Measurements from ENCODE around the gene DIP2C.
A peak's percentile ranks its signal among the peaks of the same experiment; 100 is the strongest.

DIP2C gene, protein sequence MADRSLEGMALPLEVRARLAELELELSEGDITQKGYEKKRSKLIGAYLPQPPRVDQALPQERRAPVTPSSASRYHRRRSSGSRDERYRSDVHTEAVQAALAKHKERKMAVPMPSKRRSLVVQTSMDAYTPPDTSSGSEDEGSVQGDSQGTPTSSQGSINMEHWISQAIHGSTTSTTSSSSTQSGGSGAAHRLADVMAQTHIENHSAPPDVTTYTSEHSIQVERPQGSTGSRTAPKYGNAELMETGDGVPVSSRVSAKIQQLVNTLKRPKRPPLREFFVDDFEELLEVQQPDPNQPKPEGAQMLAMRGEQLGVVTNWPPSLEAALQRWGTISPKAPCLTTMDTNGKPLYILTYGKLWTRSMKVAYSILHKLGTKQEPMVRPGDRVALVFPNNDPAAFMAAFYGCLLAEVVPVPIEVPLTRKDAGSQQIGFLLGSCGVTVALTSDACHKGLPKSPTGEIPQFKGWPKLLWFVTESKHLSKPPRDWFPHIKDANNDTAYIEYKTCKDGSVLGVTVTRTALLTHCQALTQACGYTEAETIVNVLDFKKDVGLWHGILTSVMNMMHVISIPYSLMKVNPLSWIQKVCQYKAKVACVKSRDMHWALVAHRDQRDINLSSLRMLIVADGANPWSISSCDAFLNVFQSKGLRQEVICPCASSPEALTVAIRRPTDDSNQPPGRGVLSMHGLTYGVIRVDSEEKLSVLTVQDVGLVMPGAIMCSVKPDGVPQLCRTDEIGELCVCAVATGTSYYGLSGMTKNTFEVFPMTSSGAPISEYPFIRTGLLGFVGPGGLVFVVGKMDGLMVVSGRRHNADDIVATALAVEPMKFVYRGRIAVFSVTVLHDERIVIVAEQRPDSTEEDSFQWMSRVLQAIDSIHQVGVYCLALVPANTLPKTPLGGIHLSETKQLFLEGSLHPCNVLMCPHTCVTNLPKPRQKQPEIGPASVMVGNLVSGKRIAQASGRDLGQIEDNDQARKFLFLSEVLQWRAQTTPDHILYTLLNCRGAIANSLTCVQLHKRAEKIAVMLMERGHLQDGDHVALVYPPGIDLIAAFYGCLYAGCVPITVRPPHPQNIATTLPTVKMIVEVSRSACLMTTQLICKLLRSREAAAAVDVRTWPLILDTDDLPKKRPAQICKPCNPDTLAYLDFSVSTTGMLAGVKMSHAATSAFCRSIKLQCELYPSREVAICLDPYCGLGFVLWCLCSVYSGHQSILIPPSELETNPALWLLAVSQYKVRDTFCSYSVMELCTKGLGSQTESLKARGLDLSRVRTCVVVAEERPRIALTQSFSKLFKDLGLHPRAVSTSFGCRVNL (N-terminal part only)

GRCh38 chr10:689452-690371, at the start of gene DIP2C:
Gene DIP2C, minus strand, starts transcription at chr10:689668. Its CDS starts 90 bp downstream, at chr10:689578.
- Mint-ChIP-seq H3K4me1 (peaks cover 3 to 9% of the 10 kb centered on the region in 2 donors), H3K27me3 (peaks cover 51 to 57% of the 10 kb centered on the region in 2 donors), H3K36me3 (peaks cover 0 to 3% of the 10 kb centered on the region in 2 donors), H3K9me3 (peaks cover 0 to 8% of the 10 kb centered on the region in 2 donors), H3K27ac (no peak within 1 kb of the TSS), H3K4me3 (peak within 1 kb of the TSS; percentile 55 to 59)
- no peak for ATAC-seq (replicated peaks)
- DNase-seq: no peak

DNA sequence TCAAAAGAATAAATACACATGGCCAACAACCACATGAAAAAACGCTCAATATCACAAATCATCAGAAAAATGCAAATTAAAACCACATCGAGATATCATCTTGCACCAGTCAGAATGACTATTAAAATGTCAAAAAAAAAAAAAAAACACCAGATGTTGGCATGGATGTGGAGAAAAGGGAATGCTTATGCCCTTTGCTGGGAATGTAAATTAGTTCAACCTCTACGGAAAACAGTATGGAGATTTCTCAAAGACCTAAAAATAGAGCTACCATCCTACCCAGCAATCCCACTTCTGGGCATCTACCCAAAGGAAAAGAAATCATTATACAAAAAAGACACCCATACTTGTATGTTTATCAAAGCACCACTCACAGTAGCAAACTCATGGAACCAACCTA, 45.0 kb upstream of the DIP2C start:
- Mint-ChIP-seq H3K27me3 (peaks cover 4 to 6% of the 10 kb centered on the region in 2 donors), H3K4me1 (no peaks in the 10 kb centered on the region), H3K4me3 (no peak overlapping the region), H3K9me3 (peaks cover 3 to 4% of the 10 kb centered on the region in 2 donors), H3K27ac (no peak overlapping the region), H3K36me3 (peaks cover 0 to 3% of the 10 kb centered on the region in 2 donors)
- ATAC-seq (replicated peaks): no peak
- no peak for DNase-seq

GRCh38 chr10:733086-733485, 43.6 kb upstream of the DIP2C start:
- Mint-ChIP-seq H3K4me3 (no peak overlapping the region), H3K9me3 (peaks cover 3 to 4% of the 10 kb centered on the region in 2 donors)
- no peak for ATAC-seq (replicated peaks)

GRCh38 chr10:729213-729612, 39.7 kb upstream of the DIP2C start:
- DNase-seq (no peak), ATAC-seq (replicated peaks) (no peak)
- H3K27ac Mint-ChIP-seq: no peak overlapping the region
- H3K27me3 Mint-ChIP-seq: peaks cover 4 to 6% of the 10 kb centered on the region in 2 donors
- no peaks in the 10 kb centered on the region for H3K4me1 Mint-ChIP-seq
- no peak overlapping the region for H3K4me3 Mint-ChIP-seq
- no peaks in the 10 kb centered on the region for H3K36me3 Mint-ChIP-seq
- H3K9me3 Mint-ChIP-seq: no peaks in the 10 kb centered on the region

More at GRCh38 chr10:733086-733485, 43.6 kb upstream of the DIP2C start:
- H3K36me3 Mint-ChIP-seq: peaks cover 0 to 3% of the 10 kb centered on the region in 2 donors
- DNase-seq: no peak
- peaks cover 4 to 6% of the 10 kb centered on the region in 2 donors for H3K27me3 Mint-ChIP-seq
- no peak overlapping the region for H3K27ac Mint-ChIP-seq
- no peaks in the 10 kb centered on the region for H3K4me1 Mint-ChIP-seq

- Mint-ChIP-seq H3K4me3 (no peak overlapping the region), H3K36me3 (no peaks in the 10 kb centered on the region), H3K27me3 (peaks cover 4 to 6% of the 10 kb centered on the region in 2 donors), H3K27ac (no peak overlapping the region), H3K4me1 (no peaks in the 10 kb centered on the region), H3K9me3 (no peaks in the 10 kb centered on the region)
- DNase-seq (no peak), ATAC-seq (replicated peaks) (no peak)
Observed at GRCh38 chr10:728603-729002, 39.1 kb upstream of the DIP2C start.

DNA sequence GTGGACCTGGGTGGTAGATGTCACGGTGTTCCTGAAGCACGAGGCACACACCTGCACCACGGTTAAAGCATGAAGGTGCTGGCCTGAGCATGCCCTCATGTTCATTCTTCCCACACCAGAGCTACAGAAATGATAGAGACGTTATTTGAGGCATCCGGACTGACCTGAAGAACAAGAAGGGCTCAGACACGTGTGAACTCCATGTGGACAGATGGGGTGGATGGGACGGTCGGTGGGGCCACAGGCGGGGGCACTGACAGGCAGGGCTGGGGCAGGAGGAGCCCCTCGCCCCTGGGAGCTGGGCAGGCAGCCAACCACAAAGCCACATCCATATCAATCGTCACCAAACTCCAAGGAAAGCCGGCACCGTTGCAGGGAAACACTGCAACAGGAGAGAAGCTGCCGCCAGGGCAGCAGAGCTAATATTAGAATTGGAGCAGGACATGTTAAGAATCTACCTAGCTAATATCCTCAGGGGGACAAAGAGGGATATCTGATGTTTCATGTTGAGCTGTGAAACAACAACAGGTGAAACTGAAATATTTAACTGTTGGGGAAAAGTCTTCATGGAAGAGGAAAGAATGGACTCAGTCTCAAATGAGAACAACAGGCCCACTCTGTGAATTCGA, 37.8 kb upstream of the DIP2C start:
- H3K9me3 Mint-ChIP-seq: peaks cover 0 to 3% of the 10 kb centered on the region in 2 donors
- H3K4me3 Mint-ChIP-seq: no peak overlapping the region
- no peaks in the 10 kb centered on the region for H3K4me1 Mint-ChIP-seq
- ATAC-seq (replicated peaks): no peak
- no peak overlapping the region for H3K27ac Mint-ChIP-seq
- H3K36me3 Mint-ChIP-seq: no peaks in the 10 kb centered on the region
- H3K27me3 Mint-ChIP-seq: no peaks in the 10 kb centered on the region
- no peak for DNase-seq

DNA sequence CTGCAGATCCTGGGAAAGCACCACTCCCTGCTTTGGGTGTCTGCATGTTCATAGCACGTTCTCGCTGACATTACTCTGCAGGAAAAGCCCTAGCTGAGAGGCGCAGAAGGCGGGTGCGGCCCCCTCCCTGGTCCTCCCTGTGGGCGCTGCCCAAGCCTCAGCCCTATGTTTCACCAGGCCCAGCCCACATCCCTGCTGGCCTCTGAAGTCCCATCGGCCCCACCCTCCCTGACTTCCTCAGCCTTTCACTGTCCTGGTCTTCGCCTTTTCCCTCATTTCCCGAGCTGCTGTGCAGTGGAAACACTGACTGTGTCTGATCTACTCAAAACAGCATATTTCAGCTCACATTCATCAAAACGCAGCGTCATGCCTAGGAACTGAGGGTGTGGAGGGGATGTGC, 36.3 kb upstream of the DIP2C start:
- no peaks in the 10 kb centered on the region for H3K4me1 Mint-ChIP-seq
- ATAC-seq (replicated peaks): no peak
- no peak overlapping the region for H3K4me3 Mint-ChIP-seq
- H3K9me3 Mint-ChIP-seq: peaks cover 0 to 3% of the 10 kb centered on the region in 2 donors
- no peak for DNase-seq
- H3K27ac Mint-ChIP-seq: no peak overlapping the region
- H3K27me3 Mint-ChIP-seq: peaks cover 0 to under 1% of the 10 kb centered on the region in 2 donors
- no peaks in the 10 kb centered on the region for H3K36me3 Mint-ChIP-seq

DNA sequence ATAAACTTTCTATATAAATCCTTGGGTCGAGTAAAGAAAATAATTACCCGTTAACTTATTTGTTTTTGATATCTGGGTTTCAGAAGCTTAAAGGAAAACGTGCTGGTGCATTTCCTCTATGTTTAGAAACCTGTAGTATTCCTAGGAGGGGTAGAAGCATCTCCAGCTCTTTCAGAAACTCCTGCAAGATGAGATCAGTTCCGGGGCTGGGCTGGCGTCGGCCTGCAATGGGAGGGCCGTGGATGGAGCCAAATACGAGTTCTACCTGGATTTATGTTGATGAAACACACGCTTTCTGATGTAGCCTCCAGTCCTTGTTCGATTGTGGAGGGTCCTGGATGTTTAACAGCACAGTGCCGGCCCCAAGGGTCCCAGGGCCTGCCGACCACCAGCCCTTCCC, 35.8 kb upstream of the DIP2C start:
- ATAC-seq (replicated peaks): no peak
- H3K4me1 Mint-ChIP-seq: no peaks in the 10 kb centered on the region
- no peak overlapping the region for H3K27ac Mint-ChIP-seq
- peaks cover 0 to 3% of the 10 kb centered on the region in 2 donors for H3K9me3 Mint-ChIP-seq
- no peaks in the 10 kb centered on the region for H3K36me3 Mint-ChIP-seq
- H3K27me3 Mint-ChIP-seq: peaks cover 3 to 5% of the 10 kb centered on the region in 2 donors
- no peak for DNase-seq
- no peak overlapping the region for H3K4me3 Mint-ChIP-seq

GRCh38 chr10:723973-724372, 34.5 kb upstream of the DIP2C start:
- Mint-ChIP-seq H3K27ac (no peak overlapping the region), H3K27me3 (peaks cover 4 to 6% of the 10 kb centered on the region in 2 donors), H3K4me1 (no peaks in the 10 kb centered on the region), H3K36me3 (no peaks in the 10 kb centered on the region), H3K4me3 (no peak overlapping the region), H3K9me3 (peaks cover 0 to 3% of the 10 kb centered on the region in 2 donors)
- no peak for DNase-seq
- ATAC-seq (replicated peaks): no peak

DNA sequence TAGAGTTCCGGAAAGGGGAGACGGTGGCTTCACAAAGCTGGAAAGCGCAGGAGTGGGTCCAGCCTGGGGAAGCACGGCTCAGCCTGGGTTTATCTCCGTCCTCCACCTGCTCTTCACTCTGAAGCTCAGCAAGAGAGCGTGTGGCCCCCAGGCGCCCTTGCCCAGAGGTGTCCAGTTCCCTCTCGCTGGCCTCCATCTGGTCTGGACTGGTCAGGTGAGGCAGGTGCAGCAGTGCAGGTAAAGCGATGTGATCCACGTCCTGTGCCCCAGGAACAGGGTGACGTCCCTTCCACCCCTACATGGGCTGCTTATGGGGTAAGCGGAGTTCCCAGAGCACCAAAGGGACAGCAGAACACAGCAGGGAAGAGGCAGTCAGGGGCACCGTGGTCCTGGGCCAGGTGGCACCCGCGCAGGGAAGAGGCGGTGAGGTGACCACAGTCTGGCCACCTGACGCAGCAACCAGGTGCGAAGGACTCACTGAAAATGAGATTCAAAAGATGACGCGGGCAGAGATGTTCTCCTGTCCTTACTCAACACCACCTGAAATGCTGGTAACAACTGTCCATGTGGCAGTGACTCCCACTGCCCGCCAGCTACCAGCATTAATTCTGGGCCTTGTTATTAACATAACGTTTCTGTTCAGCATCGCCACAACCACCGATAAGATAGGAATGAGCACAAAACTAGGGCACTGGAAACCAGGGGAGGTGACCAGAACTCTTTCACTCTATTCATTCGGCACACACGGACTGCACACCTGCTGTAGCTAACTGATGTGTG, 33.0 kb upstream of the DIP2C start:
- DNase-seq (no peak), ATAC-seq (replicated peaks) (no peak)
- Mint-ChIP-seq H3K27ac (no peak overlapping the region), H3K9me3 (peaks cover 0 to 3% of the 10 kb centered on the region in 2 donors), H3K36me3 (no peaks in the 10 kb centered on the region), H3K27me3 (peaks cover 4 to 12% of the 10 kb centered on the region in 2 donors), H3K4me1 (no peaks in the 10 kb centered on the region), H3K4me3 (no peak overlapping the region)

DNA sequence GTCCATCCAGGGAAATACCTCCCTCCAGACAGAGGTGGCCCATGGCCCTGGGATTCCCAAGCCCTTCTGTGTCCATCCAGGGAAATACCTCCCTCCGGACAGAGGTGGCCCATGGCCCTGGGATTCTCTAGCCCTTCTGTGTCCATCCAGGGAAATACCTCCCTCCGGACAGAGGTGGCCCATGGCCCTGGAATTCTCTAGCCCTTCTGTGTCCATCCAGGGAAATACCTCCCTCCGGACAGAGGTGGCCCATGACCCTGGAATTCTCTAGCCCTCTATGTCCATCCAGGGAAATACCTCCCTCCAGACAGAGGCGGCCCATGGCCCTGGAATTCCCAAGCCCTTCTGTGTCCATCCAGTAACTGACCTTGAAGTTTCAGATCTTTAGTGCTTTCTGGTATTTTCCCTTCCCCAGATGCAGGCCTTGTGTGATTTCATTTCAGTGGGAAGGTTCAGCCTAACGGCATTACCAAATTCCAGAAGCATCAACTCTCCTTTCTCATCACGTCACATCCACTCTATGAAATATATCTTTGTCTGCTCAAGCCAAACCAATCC, 28.8 kb upstream of the DIP2C start:
- H3K4me3 Mint-ChIP-seq: no peak overlapping the region
- peaks cover 6 to 7% of the 10 kb centered on the region in 2 donors for H3K9me3 Mint-ChIP-seq
- DNase-seq: no peak
- H3K27me3 Mint-ChIP-seq: peaks cover 12 to 13% of the 10 kb centered on the region in 2 donors
- peaks cover 0 to 7% of the 10 kb centered on the region in 2 donors for H3K36me3 Mint-ChIP-seq
- no peak overlapping the region for H3K27ac Mint-ChIP-seq
- no peak for ATAC-seq (replicated peaks)
- H3K4me1 Mint-ChIP-seq: no peaks in the 10 kb centered on the region

GRCh38 chr10:717458-717857, 28.0 kb upstream of the DIP2C start:
- no peak for DNase-seq
- no peak for ATAC-seq (replicated peaks)
- Mint-ChIP-seq H3K4me3 (no peak overlapping the region), H3K4me1 (no peaks in the 10 kb centered on the region), H3K36me3 (peaks cover 0 to 7% of the 10 kb centered on the region in 2 donors), H3K27me3 (peaks cover 12 to 13% of the 10 kb centered on the region in 2 donors), H3K27ac (no peak overlapping the region), H3K9me3 (peaks cover 5 to 6% of the 10 kb centered on the region in 2 donors)
